8988T (cell line): Measurements from ENCODE around the gene IL17D.
"Not testable (repeated sequence)": the region's sequence is repeated elsewhere in the genome, so short reads cannot be mapped to it uniquely, and the experiment has no call there.

Experiments used
- DNase-seq: peaks from one replicate; pipeline ENCODE4 v3.0.0; 2011

Gene IL17D, protein sequence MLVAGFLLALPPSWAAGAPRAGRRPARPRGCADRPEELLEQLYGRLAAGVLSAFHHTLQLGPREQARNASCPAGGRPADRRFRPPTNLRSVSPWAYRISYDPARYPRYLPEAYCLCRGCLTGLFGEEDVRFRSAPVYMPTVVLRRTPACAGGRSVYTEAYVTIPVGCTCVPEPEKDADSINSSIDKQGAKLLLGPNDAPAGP

DNA sequence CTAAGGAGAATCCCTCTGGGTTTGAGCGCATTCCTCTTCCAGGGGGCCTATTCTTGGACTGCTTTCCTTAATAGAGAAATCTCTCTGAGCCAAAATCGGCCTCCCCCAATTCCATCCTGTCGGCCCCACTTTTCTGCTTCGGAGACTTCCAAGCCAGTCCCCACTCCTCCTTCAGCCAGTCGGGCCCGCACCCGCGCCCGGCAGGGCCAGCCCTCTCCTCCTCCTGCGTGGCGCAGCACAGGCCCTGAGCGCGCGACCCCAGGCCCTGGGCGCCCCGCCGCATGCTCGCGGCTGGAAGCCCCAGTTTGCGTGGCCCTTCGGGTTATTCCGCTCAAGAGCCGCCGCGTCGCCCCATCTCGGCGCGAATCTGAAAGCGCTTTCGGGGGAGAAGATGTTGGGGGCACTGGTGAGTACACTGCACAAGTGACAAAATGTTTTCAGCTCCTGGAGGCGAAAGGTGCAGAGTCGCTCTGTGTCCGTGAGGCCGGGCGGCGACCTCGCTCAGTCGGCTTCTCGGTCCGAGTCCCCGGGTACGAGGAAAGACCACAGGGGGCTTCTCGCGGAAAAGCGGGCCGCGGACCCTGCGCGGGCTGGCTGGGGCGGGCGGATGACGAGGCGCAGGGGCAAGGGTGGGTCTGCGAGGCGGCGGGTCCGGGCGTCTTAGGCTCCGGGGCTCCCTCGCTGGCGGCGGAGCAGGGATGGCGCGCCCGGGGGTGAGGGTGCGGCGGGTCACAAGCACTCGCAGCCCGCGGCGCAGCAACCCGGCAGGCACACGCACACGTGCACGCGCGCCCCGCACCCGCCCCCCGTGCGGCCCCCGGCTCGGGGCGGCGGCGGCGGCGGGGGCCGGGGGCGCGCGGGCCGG, at the start of gene IL17D:
IL17D (plus strand) TSS at position 785 of the 865 bp plus-strand sequence. CDS start 303 bp downstream, outside the sequence.
- DNase-seq = peak; percentile 63

GRCh38 chr13:20654156-20654555, 49.3 kb upstream of the IL17D start:
- no peak for DNase-seq

- DNase-seq = no peak
These were observed 45.0 kb upstream of the IL17D start for GRCh38 chr13:20658451-20659040.

GRCh38 chr13:20664351-20664750, 39.1 kb upstream of the IL17D start:
- DNase-seq = no peak

GRCh38 chr13:20666948-20667347, 36.6 kb upstream of the IL17D start:
- DNase-seq = no peak

GRCh38 chr13:20667857-20668437, 35.6 kb upstream of the IL17D start:
- DNase-seq = no peak

- DNase-seq = no peak
These were observed 34.3 kb upstream of the IL17D start for GRCh38 chr13:20669162-20669561.

- no peak for DNase-seq
These were observed 31.7 kb upstream of the IL17D start for GRCh38 chr13:20671789-20672188.

DNA sequence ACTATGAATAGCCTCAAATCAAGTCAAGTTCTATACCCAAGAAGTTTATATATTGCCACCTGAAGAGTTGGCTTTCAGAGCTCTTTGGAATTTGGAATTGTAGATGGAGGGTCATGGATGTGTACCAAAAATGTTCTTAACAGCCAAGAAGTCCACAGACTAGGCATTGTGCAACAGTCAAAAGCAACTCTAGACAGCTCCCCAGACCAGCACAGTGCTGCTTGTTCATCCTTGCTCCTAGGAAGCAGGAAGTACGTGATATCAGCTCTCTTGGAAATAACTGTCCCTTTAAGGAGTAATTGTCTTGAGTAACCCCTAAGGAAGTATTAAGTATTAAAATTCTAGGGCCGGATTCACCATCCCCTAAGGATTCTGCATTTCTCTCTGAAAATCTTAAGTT, 30.7 kb upstream of the IL17D start:
- DNase-seq = no peak

DNA sequence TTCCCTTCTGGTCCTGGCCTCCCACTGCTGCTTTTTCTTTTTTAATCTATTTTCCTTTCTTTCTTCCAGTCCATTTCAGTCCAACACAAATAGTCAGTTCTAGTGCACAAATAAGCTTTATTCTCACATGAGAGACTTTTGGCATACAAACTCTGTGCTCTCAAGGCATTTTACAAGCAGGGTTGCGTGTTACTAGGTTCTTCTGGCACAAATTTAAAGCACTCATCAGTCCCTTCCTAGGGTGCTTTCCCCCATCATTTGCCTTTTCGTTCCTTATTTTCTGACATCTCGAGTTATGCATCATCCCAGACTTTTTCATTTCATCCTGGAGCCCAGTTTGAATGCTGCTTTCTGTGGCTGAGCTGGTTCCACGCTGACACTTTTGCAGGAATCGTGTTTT, 29.8 kb upstream of the IL17D start:
- DNase-seq = no peak

- no peak for DNase-seq
These were observed 27.3 kb upstream of the IL17D start for GRCh38 chr13:20676213-20676612.

DNA sequence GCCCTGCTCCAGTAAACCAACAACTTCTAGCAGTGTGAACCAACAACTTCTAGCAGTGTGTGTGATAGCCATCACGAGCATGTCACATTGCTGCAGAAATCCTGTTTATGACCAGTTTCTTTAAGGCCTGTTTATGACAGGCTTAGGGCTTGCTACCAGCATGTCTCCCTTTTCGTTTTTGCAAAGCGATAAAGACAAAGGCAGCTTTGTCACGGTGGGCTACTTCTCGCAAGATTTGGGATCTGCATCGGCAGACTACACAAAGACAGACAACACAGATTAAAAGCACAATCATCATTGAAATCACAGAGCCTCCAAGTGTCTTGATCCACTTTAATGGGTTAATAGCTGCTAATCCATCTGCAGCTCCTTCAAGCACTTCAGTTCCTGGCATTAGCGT, 24.9 kb upstream of the IL17D start:
- not testable (repeated sequence) for DNase-seq

- no peak for DNase-seq
These were observed 23.6 kb upstream of the IL17D start for GRCh38 chr13:20679879-20680278.

DNA sequence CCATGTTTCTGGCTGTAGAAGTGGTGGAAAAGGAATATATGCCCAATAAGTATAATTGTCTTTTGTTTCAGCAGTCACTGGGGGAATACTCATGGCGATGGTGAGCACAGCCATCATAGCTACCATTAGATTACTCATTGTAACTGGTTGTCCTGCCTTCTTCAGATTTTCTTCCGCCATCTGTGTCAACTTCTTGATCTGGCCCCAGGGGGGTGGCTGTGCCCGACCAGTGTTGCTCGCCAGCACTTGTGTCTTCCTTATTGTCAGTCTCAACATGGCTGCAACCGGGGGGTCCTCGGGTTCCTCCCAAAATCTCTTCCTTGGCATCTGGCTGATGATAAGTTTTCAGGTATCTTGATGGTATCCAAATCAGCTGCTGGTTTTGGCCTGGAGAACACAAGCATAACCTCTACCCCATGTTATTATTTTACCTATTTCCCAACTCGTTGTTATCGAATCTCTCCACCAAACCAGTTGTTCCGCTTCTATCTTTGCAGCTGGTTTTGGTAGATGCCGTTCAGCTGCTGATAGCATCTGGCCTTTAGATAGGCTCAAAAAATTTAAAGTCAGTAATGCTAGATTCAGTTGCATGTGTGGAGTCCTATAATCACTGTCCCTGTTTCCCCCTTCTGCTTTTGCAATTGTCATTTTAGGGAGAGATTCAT, 23.0 kb upstream of the IL17D start:
- DNase-seq = no peak

GRCh38 chr13:20681481-20681880, 22.0 kb upstream of the IL17D start:
- not testable (repeated sequence) for DNase-seq

DNA sequence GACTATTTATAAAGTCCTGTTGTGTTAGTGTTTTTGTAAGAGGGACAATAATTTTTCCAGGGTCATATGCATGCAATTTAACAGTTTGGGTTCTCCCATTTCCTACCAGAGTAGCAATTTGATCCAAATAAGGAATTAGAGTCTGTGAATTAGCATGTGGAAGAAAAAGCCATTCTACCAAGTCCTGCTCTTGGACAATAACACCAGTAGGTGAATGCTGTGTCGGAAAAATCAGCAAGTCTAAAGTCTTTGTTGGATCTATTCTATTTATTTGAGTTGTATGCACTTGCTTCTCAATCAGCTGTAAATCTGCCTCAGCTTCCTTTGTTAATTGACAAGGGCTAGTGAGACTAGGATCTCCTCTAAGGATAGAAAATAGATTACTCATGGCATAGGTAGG, 21.4 kb upstream of the IL17D start:
- no peak for DNase-seq

- DNase-seq = no peak
These were observed 19.5 kb upstream of the IL17D start for GRCh38 chr13:20684041-20684440.

GRCh38 chr13:20684546-20684945, 19.0 kb upstream of the IL17D start:
- DNase-seq = no peak

- DNase-seq = no peak
These were observed 18.4 kb upstream of the IL17D start for GRCh38 chr13:20685092-20685491.

DNA sequence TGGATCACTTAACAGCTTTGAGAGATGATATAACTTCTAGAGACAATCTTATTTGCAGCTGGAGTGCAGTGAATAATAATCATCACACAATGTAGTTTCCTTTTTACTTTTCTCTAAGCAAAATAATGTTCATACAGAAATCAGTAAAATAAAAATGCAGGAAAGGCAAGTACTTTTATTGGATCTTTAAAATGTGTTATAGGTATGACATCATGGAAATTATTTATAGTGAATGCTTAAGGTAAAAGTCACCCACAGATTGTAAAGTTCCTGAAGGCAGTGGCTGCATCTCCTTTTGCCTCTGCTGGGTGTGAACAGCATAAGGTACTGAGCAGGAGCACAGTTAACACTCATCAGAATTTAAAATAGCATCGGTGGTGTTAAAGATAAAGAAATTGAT, 17.3 kb upstream of the IL17D start:
- no peak for DNase-seq

DNA sequence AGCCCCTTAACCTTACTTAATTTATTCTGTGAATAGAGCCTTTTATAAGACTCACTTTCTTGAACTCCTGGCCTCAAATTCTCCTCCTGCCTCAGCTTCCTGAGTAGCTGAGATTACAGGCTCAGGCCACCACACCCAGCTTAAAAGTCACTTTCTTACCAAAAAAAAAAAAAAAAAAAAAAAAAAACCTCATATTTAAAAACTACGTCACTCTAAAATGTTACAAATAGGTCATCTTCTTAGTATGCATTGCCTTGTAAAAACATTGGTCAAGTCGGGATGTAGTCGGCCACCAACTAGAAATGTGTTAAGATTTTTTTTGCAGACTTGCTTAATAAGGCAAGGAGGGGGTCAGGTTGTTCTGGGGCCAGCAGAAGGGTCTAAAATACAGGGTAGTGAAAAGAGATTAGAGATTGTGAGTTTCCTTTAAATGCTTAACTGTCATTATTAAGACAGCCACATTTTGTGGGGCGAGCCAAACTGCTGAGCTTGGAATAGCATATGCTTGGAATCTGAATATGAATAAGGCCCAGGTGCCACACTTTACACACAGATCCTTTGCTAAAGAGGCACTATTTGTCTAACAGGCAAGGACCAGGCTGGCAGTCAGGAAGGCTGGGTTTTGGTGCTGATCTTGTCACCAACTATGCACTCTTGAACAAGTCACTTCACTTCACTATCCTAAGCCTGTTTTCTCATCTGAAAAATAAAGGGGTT, 16.5 kb upstream of the IL17D start:
- DNase-seq = no peak

DNA sequence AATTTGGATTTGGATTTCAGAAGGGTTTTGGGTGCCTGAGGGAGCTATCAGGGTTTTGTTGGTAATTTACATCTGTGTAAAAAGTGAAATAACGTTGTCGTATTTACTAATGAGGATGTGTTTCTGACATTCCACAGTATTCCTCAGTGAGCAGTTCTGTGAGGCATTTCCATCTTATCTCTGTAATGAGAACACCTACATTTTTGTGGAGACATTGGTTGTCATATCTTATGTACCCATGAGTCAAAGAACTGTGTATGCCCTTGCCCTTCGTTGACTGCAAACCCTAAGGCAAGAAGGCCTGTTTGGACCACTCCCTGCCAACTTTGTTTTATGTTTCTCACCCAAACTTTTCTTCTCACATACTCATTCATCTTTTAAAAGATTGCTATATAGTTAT, 14.2 kb upstream of the IL17D start:
- no peak for DNase-seq
